Epithelial cell of proximal tubule (primary cell): ENCODE measurements around the gene ECE1. TPM values are rescaled to one million over a fixed set of nuclear protein-coding genes. Genes with fewer than 3 reads are reported as not detected.

Experiments used
- DNase-seq: peaks from one replicate; pipeline ENCODE4 v3.0.0-alpha.2; 2011; ENCODE audit warnings: low read depth
- H3K4me3 ChIP-seq: 2 replicates; pipeline ENCODE4 v1.5.1; 2011; ENCODE audit warnings: low read depth, mild to moderate bottlenecking, low read length
- CTCF ChIP-seq: conservative IDR thresholded peaks from 2 replicates; pipeline ENCODE4 v1.5.1; 2012; ENCODE audit warnings: low read depth, mild to moderate bottlenecking, low read length
- total RNA-seq: library from RNA; depleted of rRNA; stranded (reverse); fragments of >200 nt; gene quantifications from 2 replicates; pipeline ENCODE4 v1.2.3, GENCODE V29; 2015

The ECE1 gene
- total RNA-seq, 1 donor from 2014 or later, result 115 TPM

GRCh38 chr1:21266119-21266774 lies 24.0 kb downstream of the ECE1 start:
- H3K4me3 ChIP-seq, result no peak overlapping the region
- TF ChIP-seq CTCF, result no peak

GRCh38 chr1:21265644-21266043 lies 24.6 kb downstream of the ECE1 start:
- TF ChIP-seq CTCF, result no peak
- H3K4me3 ChIP-seq, result no peak overlapping the region
- DNase-seq, result no peak

More at GRCh38 chr1:21266119-21266774, 24.0 kb downstream of the ECE1 start:
- no peak for DNase-seq

DNA sequence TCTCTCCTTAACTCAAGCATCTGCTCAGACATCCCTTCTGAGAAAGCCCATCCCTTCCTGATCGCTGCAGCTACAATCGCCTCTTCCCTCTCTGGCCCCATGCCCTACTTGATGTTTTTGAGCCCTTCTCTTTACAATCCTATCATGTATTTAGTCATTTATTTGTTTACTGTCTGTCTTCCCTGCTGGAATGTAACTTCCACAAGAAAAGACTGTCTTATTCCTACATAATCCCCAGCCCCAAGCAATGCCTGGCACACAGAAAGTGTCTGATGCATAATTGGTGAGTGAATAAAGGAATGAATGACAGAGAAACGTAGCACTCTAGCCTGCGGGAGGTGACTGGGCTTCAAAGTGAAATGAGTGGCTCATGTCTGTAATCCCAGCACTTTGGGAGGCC lies 25.4 kb downstream of the ECE1 start:
- TF ChIP-seq CTCF, result no peak
- H3K4me3 ChIP-seq, result no peak overlapping the region
- DNase-seq, result no peak

GRCh38 chr1:21263653-21264225 lies 26.5 kb downstream of the ECE1 start:
- DNase-seq, result no peak
- H3K4me3 ChIP-seq, result no peak overlapping the region

DNA sequence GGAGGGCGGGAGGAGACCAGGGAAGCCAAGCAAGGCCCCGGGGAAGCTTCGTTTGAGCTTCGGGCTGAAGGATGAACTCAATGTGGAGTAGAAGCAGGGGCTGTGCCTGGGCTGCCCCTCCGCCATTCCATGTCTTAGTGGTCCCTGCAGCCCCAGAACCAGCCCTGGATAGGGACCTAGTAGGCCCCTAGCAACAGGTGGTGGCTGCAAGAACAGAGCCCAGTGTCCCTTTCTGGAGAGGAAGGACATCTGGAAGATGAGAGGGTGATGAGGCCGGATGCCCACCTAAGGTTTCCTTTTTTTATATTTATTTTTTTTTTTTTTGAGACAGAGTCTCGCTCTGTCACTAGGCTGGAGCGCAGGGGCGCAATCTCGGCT lies 27.2 kb downstream of the ECE1 start:
- no peak for DNase-seq
- TF ChIP-seq CTCF, result no peak
- no peak overlapping the region for H3K4me3 ChIP-seq

More at GRCh38 chr1:21263653-21264225, 26.5 kb downstream of the ECE1 start:
- no peak for TF ChIP-seq CTCF

DNA sequence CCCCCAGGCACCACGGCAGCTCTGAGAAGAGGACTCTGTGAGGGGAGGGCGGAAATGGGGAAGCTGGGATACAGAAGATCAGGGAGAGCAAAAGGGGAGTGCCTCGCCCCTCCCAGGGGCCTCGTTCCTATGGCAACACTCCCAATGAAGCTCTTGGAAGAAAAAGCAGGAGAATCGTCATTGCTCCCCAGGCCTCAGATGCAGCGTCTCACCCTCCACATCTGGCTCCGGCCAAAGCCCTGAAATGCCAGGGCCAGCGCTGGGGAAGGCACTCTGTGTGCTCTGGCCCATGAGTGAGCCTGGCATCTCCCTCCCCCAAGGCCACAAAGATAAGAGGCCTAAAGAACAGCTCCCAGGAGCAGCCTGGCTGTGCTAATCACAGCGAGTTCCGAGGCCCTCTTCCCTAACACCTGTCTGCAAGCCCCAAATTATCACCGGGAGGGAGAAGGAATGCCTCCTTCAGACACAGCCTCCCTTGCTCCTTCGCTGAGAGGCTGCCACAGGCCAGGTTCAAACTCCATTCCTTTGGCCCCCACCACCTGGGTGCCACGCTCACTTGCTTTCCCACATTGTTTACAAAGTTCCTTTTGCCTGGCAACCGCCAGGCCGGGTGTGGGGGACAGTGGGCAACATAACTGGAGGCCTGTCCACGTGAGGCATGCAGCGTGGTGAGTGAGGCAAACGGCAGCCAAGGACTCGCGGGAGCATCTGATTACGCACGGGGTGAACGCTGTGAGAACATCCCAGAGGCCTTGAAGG lies 27.8 kb downstream of the ECE1 start:
- TF ChIP-seq CTCF, result no peak
- DNase-seq, result peak; percentile 55
- H3K4me3 ChIP-seq, result no peak overlapping the region
